Panc1 (cell line): ENCODE measurements around the gene IL17REL.

Source experiments
- CTCF ChIP-seq: fragments of 450-650 bp; IDR thresholded peaks from 2 replicates; pipeline ENCODE4 v1.5.1; 2017; ENCODE audit warnings: mild to moderate bottlenecking
- POLR2AphosphoS5 ChIP-seq: IDR thresholded peaks from 2 replicates; pipeline ENCODE4 v1.6.1; 2012; ENCODE audit warnings: mild to moderate bottlenecking, low read depth, low read length, moderate library complexity
- REST ChIP-seq, 2 experiments: IDR thresholded peaks; 2 replicates each; pipeline ENCODE4 v1.6.1; 2011 to 2012; ENCODE audit warnings: low read depth in 2 of 2, control low read depth in 1 of 2, low read length in 1 of 2, mild to moderate bottlenecking in 1 of 2, moderate library complexity in 1 of 2; ENCODE audit not compliant: insufficient read depth in 1 of 2
- SIN3A ChIP-seq: IDR thresholded peaks from 2 replicates; pipeline ENCODE4 v1.6.1; 2012; ENCODE audit warnings: low read depth, mild to moderate bottlenecking, low read length, moderate library complexity, borderline replicate concordance; ENCODE audit not compliant: insufficient read depth
- TCF7L2 ChIP-seq: IDR thresholded peaks from 2 replicates; pipeline ENCODE4 v1.6.1; 2011; ENCODE audit warnings: mild to moderate bottlenecking, low read depth, low read length, inconsistent platforms

- TF ChIP-seq CTCF, result no peak
- TF ChIP-seq POLR2AphosphoS5, result no peak
- no peak for TF ChIP-seq REST (IDR thresholded peaks at IDR 0.05; ENCODE audit: insufficient read depth in 1 of 2, low read depth in 2 of 2, low read length in 1 of 2)
- TF ChIP-seq SIN3A, result no peak
- no peak for TF ChIP-seq TCF7L2
Observed at GRCh38 chr22:50022171-50022819, 9.7 kb upstream of the IL17REL start.
